ENCODE results near the gene PEMT. TPM values are rescaled to one million over a fixed set of nuclear protein-coding genes. Genes with fewer than 3 reads are reported as not detected.

PEMT gene
- total RNA-seq, 2 donors from 2014 or later = 38.3 to 52.7 TPM

GRCh38 chr17:17531156-17531555 is 60.4 kb downstream of the PEMT start:
- Mint-ChIP-seq H3K9me3 (no peaks in the 10 kb centered on the region), H3K4me3 (no peak overlapping the region), H3K36me3 (ENCODE audit: low read depth) (no peaks in the 10 kb centered on the region), H3K27ac (no peak overlapping the region), H3K4me1 (no peaks in the 10 kb centered on the region), H3K27me3 (ENCODE audit: insufficient read depth) (no peaks in the 10 kb centered on the region)
- Histone ChIP-seq H3K9me3 (ENCODE audit: control insufficient read depth, low read length) (no peaks in the 10 kb centered on the region), H3K36me3 (ENCODE audit: control insufficient read depth, insufficient read depth, low read length) (no peaks in the 10 kb centered on the region), H3K27me3 (ENCODE audit: control insufficient read depth, insufficient read depth, low read length, poor library complexity, severe bottlenecking) (no peaks in the 10 kb centered on the region), H3K4me3 (ENCODE audit: low read length) (no peak overlapping the region), H3K4me1 (ENCODE audit: control insufficient read depth, insufficient read depth, low read length) (no peaks in the 10 kb centered on the region), H3K9ac (ENCODE audit: extremely low read depth, low read length, poor library complexity, severe bottlenecking) (no peak overlapping the region), H3K27ac (ENCODE audit: low read depth, low read length) (peak overlapping the region; percentile 64)
- no peak for DNase-seq
- TF ChIP-seq CTCF (conservative IDR thresholded peaks at IDR 0.05) = no peak
- WGBS, 2 experiments (ENCODE audit: insufficient coverage in 1 of 2, insufficient read length in 1 of 2) = 89% methylated on average over 3 to 4 of the region's 4 CpGs

GRCh38 chr17:17528696-17529652 is 62.5 kb downstream of the PEMT start:
- H3K4me1 ChIP-seq (ENCODE audit: control insufficient read depth, insufficient read depth, low read length) = no peaks in the 10 kb centered on the region
- peak overlapping the region; percentile 55 for H3K27ac Mint-ChIP-seq
- no peaks in the 10 kb centered on the region for H3K36me3 ChIP-seq (ENCODE audit: control insufficient read depth, insufficient read depth, low read length)
- no peaks in the 10 kb centered on the region for H3K4me1 Mint-ChIP-seq
- H3K27me3 ChIP-seq (ENCODE audit: control insufficient read depth, insufficient read depth, low read length, poor library complexity, severe bottlenecking) = no peaks in the 10 kb centered on the region
- H3K27ac ChIP-seq (ENCODE audit: low read depth, low read length) = peak overlapping the region; percentile 2
- no peak overlapping the region for H3K4me3 Mint-ChIP-seq
- H3K9me3 ChIP-seq (ENCODE audit: control insufficient read depth, low read length) = no peaks in the 10 kb centered on the region
- 77 to 91% methylated on average over 5 to 22 of the region's 22 CpGs for WGBS, 2 experiments (ENCODE audit: insufficient coverage in 1 of 2, insufficient read length in 1 of 2)
- no peak for DNase-seq
- H3K4me3 ChIP-seq (ENCODE audit: low read length) = no peak overlapping the region
- H3K27me3 Mint-ChIP-seq (ENCODE audit: insufficient read depth) = no peaks in the 10 kb centered on the region
- H3K9ac ChIP-seq (ENCODE audit: extremely low read depth, low read length, poor library complexity, severe bottlenecking) = no peak overlapping the region
- H3K9me3 Mint-ChIP-seq = peaks cover 7% of the 10 kb centered on the region
- peaks cover 5% of the 10 kb centered on the region for H3K36me3 Mint-ChIP-seq (ENCODE audit: low read depth)
- no peak for TF ChIP-seq CTCF (conservative IDR thresholded peaks at IDR 0.05)

- H3K27ac ChIP-seq (ENCODE audit: low read depth, low read length) = no peak overlapping the region
- Mint-ChIP-seq H3K4me3 (no peak overlapping the region), H3K9me3 (peaks cover 7% of the 10 kb centered on the region), H3K36me3 (ENCODE audit: low read depth) (peaks cover 5% of the 10 kb centered on the region), H3K27me3 (ENCODE audit: insufficient read depth) (no peaks in the 10 kb centered on the region), H3K4me1 (peaks cover 7% of the 10 kb centered on the region), H3K27ac (peak overlapping the region; percentile 48)
- TF ChIP-seq CTCF (conservative IDR thresholded peaks at IDR 0.05) = no peak
- DNase-seq = no peak
- H3K27me3 ChIP-seq (ENCODE audit: control insufficient read depth, insufficient read depth, low read length, poor library complexity, severe bottlenecking) = no peaks in the 10 kb centered on the region
- no peaks in the 10 kb centered on the region for H3K9me3 ChIP-seq (ENCODE audit: control insufficient read depth, low read length)
- peaks cover 5% of the 10 kb centered on the region for H3K4me1 ChIP-seq (ENCODE audit: control insufficient read depth, insufficient read depth, low read length)
- 91 to 96% methylated on average over 12 to 17 of the region's 17 CpGs for WGBS, 2 experiments (ENCODE audit: insufficient coverage in 1 of 2, insufficient read length in 1 of 2)
- no peak overlapping the region for H3K9ac ChIP-seq (ENCODE audit: extremely low read depth, low read length, poor library complexity, severe bottlenecking)
- H3K36me3 ChIP-seq (ENCODE audit: control insufficient read depth, insufficient read depth, low read length) = no peaks in the 10 kb centered on the region
- no peak overlapping the region for H3K4me3 ChIP-seq (ENCODE audit: low read length)
Observed at GRCh38 chr17:17527956-17528500, 63.5 kb downstream of the PEMT start.
